Hematopoietic multipotent progenitor cell treated with erythropoietin and hydrocortisone succinate and interleukin-3 and kit ligand, for 6 days (in vitro differentiated cells): Measurements from ENCODE around the gene RGS7.
"Not testable (repeated sequence)": the region's sequence is repeated elsewhere in the genome, so short reads cannot be mapped to it uniquely, and the experiment has no call there.

Source experiments
- DNase-seq: peaks from one replicate; pipeline ENCODE4 v3.0.0-alpha.2; 2015

RGS7 gene

GRCh38 chr1:241203817-241204216, 153.2 kb downstream of the RGS7 start:
- DNase-seq: no peak

- DNase-seq: no peak
Observed at GRCh38 chr1:241202401-241202800, 154.6 kb downstream of the RGS7 start.

DNA sequence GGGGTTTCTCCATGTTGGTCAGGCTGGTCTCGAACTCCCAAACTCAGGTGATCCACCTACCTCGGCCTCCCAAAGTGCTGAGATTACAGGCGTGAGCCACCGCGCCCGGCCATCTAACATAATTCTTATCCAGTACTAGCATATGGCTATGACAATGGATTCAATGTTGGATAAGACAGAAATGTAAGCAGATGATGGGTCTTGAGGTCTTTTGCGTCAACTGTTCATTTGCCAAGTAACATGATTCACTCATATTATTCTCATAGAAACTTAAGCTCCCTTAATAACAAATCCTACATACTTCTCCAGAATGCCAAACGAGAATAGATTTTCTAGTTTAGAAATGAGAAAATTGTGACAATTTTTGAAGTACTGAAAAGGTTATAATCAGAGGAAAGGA, 170.3 kb downstream of the RGS7 start:
- DNase-seq: no peak

- DNase-seq: no peak
Observed at GRCh38 chr1:241181971-241182370, 175.0 kb downstream of the RGS7 start.

DNA sequence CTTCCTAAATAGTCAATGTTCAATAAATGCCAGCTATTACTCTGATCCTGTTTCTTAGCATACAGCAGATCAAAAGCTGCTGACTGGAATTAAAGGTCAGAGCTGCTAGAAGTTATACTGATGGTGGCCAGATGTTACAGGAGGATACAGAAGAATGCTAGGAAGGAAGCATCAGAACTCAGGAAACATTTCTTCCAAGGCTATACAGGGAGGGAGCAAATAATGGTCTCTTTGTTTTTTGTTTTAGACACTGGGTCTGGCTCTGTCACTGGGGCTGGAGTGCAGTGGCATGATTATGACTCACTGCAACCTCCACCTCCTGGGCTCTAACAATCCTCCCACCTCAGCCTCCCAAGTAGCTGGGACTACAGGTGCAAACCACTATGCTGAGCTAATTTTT, 175.5 kb downstream of the RGS7 start:
- DNase-seq: no peak

DNA sequence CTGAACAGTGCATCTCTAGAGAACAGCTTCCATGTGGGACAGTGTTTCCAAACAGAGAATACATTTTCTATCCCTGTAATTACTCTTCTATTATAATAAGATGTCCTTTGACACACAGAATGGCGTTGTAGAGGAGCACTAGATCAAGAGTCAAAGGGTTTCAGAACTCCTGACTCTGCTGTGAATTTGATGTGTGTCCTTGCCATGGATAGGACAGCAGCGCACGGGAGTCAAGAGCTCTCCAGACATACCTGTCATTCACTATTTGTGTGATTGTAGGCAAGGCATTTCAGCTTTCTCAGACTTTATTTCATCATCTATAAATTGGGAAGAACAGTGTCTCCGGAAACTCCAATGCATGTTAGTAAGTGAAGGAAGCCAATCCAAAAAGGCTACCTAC, 176.4 kb downstream of the RGS7 start:
- no peak for DNase-seq

- no peak for DNase-seq
Observed at GRCh38 chr1:241177660-241178059, 179.3 kb downstream of the RGS7 start.

- DNase-seq: no peak
Observed at GRCh38 chr1:241172486-241172885, 184.5 kb downstream of the RGS7 start.

GRCh38 chr1:241171991-241172390, 185.0 kb downstream of the RGS7 start:
- no peak for DNase-seq

DNA sequence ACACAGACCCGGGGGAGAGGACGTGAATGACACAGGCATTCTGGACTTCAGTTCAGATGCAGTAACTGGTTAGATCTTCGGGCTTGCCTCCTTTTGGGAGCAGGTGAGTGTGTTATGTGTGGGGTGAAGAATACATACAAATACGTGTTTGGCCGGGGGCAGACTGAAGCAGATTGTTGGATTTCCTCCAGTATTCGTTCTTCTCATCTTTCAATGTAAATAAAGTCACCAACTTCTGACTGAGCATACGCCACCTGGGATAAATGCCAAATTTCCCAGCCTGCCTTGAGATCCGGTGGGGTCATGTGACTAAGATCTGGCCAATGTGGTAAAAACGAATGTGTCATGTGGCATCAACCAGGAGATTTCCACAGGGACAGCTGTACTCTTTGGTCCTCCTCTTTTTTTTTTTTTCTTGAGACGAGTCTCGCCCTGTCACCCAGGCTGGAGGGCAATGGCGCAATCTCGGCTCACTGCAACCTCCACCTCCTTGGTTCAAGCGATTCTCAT, 189.8 kb downstream of the RGS7 start:
- no peak for DNase-seq

DNA sequence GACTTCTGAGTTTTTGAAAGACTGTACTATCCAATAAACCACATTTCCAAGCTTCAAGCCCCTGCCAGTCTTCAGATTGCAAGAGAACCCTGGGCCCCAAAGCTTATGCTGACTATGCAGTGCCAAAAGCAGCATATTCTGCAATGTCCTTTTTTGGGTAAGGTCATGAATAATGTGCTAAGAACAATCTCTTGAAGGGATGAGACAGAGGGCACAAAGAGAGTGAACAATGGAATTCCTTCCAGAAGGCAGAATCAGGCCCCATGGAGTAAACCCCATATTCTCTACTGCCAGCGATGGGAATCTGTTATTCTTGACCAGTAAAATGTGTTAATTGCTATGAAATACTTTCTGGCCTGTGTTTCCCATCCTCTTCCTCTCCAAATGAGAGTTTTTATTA, 190.4 kb downstream of the RGS7 start:
- DNase-seq: no peak

- DNase-seq: not testable (repeated sequence)
Observed at GRCh38 chr1:241165256-241165655, 191.7 kb downstream of the RGS7 start.

DNA sequence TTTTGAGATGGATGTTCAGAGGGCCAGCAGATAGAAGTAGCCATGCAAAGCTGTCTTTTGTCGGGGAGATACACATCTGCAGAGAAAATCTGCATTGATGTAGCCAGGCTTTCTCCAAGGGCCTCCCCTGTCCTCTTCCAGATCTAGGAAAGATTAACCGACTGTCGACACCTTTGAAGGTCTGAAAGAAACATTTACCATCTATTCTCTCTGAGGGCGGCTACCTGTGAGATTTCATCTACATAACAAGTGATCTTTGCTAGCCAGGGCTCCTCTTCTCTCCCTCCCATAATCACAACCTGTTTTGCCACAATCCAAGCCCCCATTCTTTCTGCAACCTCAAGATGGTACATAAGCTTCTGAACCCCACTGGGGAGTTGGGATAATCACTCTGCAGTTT, 193.6 kb downstream of the RGS7 start:
- DNase-seq: no peak

DNA sequence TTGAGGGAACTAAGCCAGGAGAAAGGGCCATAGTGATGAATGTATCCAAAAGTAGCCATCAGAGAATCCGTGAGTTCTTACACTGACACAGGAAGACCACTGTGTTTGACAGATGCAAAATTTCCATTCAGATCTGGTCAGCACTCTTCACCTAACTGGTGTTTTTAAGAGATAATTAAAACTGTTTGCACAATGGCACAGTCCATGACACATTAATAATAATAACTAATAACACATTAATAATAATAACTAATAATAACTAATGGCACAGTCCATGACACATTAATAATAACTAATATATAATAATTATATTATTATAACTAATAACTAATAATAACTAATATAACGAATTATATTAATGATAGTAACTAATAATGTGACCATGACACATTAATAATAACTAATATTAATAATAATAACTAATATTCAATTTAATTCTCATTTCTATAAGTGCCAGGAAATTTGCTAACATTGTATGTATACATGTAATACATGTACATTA, 195.8 kb downstream of the RGS7 start:
- no peak for DNase-seq

- DNase-seq: no peak
Observed at GRCh38 chr1:241157435-241157834, 199.6 kb downstream of the RGS7 start.

- no peak for DNase-seq
Observed at GRCh38 chr1:241156231-241156965, 200.6 kb downstream of the RGS7 start.

- no peak for DNase-seq
Observed at GRCh38 chr1:241145881-241146280, 211.1 kb downstream of the RGS7 start.

DNA sequence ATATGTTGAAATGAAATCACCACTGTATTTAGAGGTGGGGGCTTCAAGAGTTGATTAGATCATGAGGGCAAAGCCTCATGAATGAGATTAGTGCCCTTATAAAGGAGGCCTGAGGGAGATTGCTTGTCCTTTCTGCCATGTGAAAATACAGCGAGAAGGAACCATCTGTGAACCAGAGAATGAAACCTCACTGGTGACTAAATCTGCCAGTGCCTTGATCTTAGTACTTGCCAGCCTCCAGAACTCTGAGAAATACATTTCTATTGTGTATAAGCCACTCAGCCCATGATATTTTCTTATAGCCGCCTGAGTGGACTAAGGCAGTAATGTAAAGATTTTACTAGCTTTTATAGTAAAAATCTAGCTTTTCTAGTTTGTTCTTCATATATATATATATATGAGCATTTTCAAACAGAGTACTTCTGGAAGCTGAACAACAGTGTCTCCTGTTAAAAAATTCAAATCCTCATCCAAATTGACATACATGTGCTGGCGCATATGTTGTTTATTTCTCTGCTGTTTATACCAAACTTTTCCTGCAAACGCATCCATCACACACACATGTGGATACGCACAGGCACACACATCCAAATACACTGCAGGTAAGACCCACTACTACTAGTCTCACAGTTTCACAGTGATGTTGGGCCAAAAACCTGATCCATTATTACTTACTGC, 213.1 kb downstream of the RGS7 start:
- DNase-seq: no peak

GRCh38 chr1:241142493-241142892, 214.5 kb downstream of the RGS7 start:
- no peak for DNase-seq

DNA sequence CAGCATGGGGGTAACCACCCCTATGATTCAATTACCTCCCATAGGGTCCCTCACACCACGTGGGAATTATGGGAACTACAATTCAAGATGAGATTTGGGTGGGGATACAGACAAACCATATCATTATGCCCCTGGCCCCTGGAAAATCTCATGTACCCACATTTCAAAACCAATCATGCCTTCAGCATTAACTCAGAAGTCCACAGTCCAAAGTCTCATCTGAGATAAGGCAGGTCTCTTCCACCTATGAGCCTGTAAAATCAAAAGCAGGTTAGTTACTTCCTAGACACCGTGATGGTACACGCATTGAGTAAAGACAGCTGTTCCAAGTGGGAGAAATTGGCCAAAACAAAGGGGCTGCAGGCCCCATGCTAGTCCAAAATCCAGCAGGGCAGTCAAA, 215.4 kb downstream of the RGS7 start:
- not testable (repeated sequence) for DNase-seq

- no peak for DNase-seq
Observed at GRCh38 chr1:241140670-241141069, 216.3 kb downstream of the RGS7 start.

DNA sequence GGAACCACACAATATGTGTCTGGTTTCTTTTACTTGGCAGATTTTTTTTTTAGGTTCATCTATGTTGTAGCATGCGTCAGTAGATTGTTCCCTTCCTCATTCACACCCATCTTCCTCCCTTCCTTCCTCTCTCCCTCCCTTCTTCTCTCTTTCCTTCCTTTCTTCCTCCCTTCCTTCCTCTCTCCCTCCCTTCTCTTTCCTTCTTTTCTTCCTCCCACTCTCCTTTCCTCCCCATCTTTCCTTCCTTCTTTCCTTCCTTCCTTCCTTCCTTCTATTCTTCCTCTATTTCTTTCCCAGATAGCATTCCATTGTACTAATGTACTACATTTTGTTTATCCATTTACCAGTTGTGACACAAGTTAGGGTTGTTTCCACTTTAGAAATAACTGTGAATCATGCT, 218.0 kb downstream of the RGS7 start:
- no peak for DNase-seq

DNA sequence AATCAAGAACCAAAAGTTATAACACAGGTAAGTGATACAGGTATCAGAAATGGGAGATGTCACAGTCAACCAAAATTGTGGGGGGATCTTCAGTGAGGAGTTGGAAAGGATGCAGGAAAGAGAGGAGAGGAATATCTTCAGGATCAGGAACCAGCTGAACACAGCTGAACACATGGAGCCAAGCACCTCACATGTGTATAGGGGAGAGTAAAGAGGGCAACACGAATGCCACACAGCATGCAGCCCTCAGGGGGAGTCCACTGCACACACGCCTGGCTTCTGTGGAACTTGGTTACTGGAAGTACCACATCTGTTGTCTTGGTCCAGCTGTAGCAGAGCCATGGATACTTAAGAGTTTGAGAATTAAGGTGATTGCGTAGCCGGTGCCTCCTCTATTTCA, 218.8 kb downstream of the RGS7 start:
- DNase-seq: no peak

DNA sequence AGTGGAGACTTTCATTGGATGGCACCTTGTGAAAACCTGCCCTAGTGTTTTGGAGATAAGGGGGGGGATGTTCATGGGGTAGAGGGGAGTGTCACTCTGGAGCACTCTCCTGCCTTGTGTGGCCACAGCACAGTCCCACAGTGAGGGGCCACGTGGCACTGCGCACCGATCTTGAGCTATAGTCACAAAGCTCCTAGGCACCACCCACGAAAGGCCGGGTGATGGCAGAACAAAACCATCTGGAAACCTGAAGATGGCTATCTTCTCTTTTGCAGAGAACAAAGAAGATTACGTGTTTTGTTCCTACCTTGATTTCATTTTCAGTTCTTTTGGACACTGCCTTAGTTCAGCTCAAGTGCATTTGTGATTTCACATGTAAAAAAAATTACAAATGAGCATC, 220.6 kb downstream of the RGS7 start:
- DNase-seq: no peak
